Left renal cortex interstitium (tissue), 4 donors: ENCODE data around the gene TRAIP. TPM values are rescaled to one million over a fixed set of nuclear protein-coding genes. Genes with fewer than 3 reads are reported as not detected.

Experiments used
- polyA plus RNA-seq, 4 donors: library from polyadenylated mRNA; unstranded; fragments of 120-200 nt; gene quantifications; one replicate each; pipeline ENCODE4 v1.2.1, GENCODE V29; 2013; ENCODE audit not compliant: insufficient read length in 4 of 4

TRAIP gene
- polyA plus RNA-seq, 4 donors = 9.4 to 12.7 (median 11.1) TPM

Other genes starting within 250 kb of the TRAIP start
- gene APEH, start 182.2 kb downstream of the TRAIP start, polyA plus RNA-seq = 100 to 1,000 TPM; 136 to 159 (median 151) TPM
- 100 to 1,000 TPM; 107 to 397 (median 172) TPM for gene MST1, start 167.1 kb downstream of the TRAIP start, polyA plus RNA-seq
- 10 to 100 TPM; 32.1 to 45.3 (median 39.0) TPM for gene RNF123, start 167.0 kb downstream of the TRAIP start, polyA plus RNA-seq
- gene AMIGO3, start 136.9 kb downstream of the TRAIP start, polyA plus RNA-seq = 1 to 10 TPM; 1.0 to 2.5 (median 2.1) TPM
- gene GMPPB, start 132.6 kb downstream of the TRAIP start, polyA plus RNA-seq = 10 to 100 TPM; 11.4 to 19.2 (median 18.1) TPM
- gene IP6K1, start 70.0 kb downstream of the TRAIP start, polyA plus RNA-seq = 10 to 100 TPM; 43.3 to 54.8 (median 53.4) TPM
- gene CDHR4, start 56.7 kb downstream of the TRAIP start, polyA plus RNA-seq = under 1 TPM in 1 of 4 donors, not detected in 3; 0.16 TPM
- gene INKA1, start 53.3 kb downstream of the TRAIP start, polyA plus RNA-seq = 10 to 100 TPM in 3 of 4 donors, 1 to 10 TPM in 1; 8.8 to 18.4 (median 12.7) TPM
- gene UBA7, start 42.6 kb downstream of the TRAIP start, polyA plus RNA-seq = 10 to 100 TPM; 36.0 to 52.0 (median 39.9) TPM
- under 1 TPM; 0.08 to 0.43 (median 0.17) TPM for gene CAMKV, start 13.3 kb upstream of the TRAIP start, polyA plus RNA-seq
- gene MST1R, start 47.3 kb upstream of the TRAIP start, polyA plus RNA-seq = 1 to 10 TPM; 1.4 to 2.4 (median 2.2) TPM
- gene MON1A, start 73.2 kb upstream of the TRAIP start, polyA plus RNA-seq = 1 to 10 TPM; 7.0 to 9.7 (median 8.7) TPM
- gene RBM6, start 83.6 kb upstream of the TRAIP start, polyA plus RNA-seq = 100 to 1,000 TPM in 3 of 4 donors, 10 to 100 TPM in 1; 82.1 to 197 (median 145) TPM
- gene RBM5, start 232.4 kb upstream of the TRAIP start, polyA plus RNA-seq = 100 to 1,000 TPM; 202 to 421 (median 311) TPM